NCI-H82 treated with DMSO at 0.1 percent for 48 hours (cell line): ENCODE data around the gene PSMC2.

ENCODE experiments used
- DNase-seq: peaks from one replicate; lab custom pipeline; 2025; ENCODE audit not compliant: unreplicated experiment; lab: John Stamatoyannopoulos, UW

PSMC2 gene

GRCh38 chr7:103347507-103348267 is at the start of gene PSMC2:
PSMC2 (plus strand) TSS chr7:103347643; CDS start chr7:103347712, 69 bp downstream.
- DNase-seq, result peak; percentile 75

- no peak for DNase-seq
These were observed 49.6 kb upstream of the PSMC2 start for GRCh38 chr7:103297837-103298179.

GRCh38 chr7:103299660-103300059 is 47.8 kb upstream of the PSMC2 start:
- DNase-seq, result no peak

- no peak for DNase-seq
These were observed 46.0 kb upstream of the PSMC2 start for GRCh38 chr7:103301441-103301840.

GRCh38 chr7:103307503-103308231 is 39.8 kb upstream of the PSMC2 start:
- no peak for DNase-seq

GRCh38 chr7:103314852-103315251 is 32.6 kb upstream of the PSMC2 start:
- DNase-seq, result no peak

- DNase-seq, result no peak
These were observed 31.0 kb upstream of the PSMC2 start for GRCh38 chr7:103316380-103316941.

- DNase-seq, result no peak
These were observed 30.4 kb upstream of the PSMC2 start for GRCh38 chr7:103317009-103317408.

- no peak for DNase-seq
These were observed 21.7 kb upstream of the PSMC2 start for GRCh38 chr7:103325744-103326143.

GRCh38 chr7:103336761-103337160 is 10.7 kb upstream of the PSMC2 start:
- DNase-seq, result no peak

GRCh38 chr7:103338864-103339263 is 8.6 kb upstream of the PSMC2 start:
- DNase-seq, result no peak

GRCh38 chr7:103341466-103341865 is 6.0 kb upstream of the PSMC2 start:
- no peak for DNase-seq

- no peak for DNase-seq
These were observed 4.1 kb upstream of the PSMC2 start for GRCh38 chr7:103343332-103343731.

GRCh38 chr7:103343758-103344452 is 3.5 kb upstream of the PSMC2 start:
- DNase-seq, result no peak

- DNase-seq, result peak; percentile 90
These were observed 2.8 kb upstream of the PSMC2 start, which contains the start of gene DNAJC2 for GRCh38 chr7:103344453-103345149. DNAJC2 (minus strand) TSS chr7:103344767; CDS start chr7:103344622, 145 bp downstream.

GRCh38 chr7:103346396-103346795 is 1.0 kb upstream of the PSMC2 start:
- DNase-seq, result no peak

GRCh38 chr7:103348452-103348851 is 1.0 kb downstream of the PSMC2 start:
- DNase-seq, result no peak

GRCh38 chr7:103348959-103349358 is 1.5 kb downstream of the PSMC2 start:
- no peak for DNase-seq

GRCh38 chr7:103349805-103350204 is 2.4 kb downstream of the PSMC2 start:
- no peak for DNase-seq

GRCh38 chr7:103369432-103369831 is 22.0 kb downstream of the PSMC2 start:
- DNase-seq, result no peak
